ENCODE results near the gene ARHGAP28. TPM values are rescaled to one million over a fixed set of nuclear protein-coding genes. Genes with fewer than 3 reads are reported as not detected.

Gene ARHGAP28
- total and polyA plus RNA-seq, 10 of the 15 experiments (the other 5 are each of a cell fraction or from before 2014, with no cell fraction given): not detected

DNA sequence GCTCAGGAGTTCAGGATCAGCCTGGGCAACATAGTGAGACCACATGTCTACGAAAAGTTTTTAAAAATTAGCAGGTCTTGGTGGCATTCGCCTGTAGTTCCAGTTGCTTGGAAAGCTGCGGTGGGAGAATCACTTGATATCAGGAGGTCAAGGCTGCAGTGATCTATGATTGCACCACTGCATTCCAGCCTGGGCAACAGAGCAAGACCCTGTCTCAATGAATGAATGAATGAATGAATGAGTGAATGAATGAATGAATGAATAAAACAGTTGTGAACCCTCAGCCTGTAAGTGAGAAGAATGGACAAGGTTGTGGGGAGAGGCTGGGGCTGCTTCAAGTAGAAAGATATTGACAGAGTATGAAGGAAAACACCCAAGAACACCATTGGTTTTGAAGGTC is 48.0 kb downstream of the ARHGAP28 start:
- Histone ChIP-seq H3K27me3 (replicated peaks in 1 of 2; ENCODE audit: control insufficient read depth in 2 of 2, insufficient read depth in 2 of 2, low read length in 1 of 2) (no peaks in the 10 kb centered on the region), H3K9ac (ENCODE audit: control insufficient read depth, insufficient read depth, low read length) (no peak overlapping the region), H2AFZ (ENCODE audit: control insufficient read depth, low read depth, low read length) (no peak overlapping the region), H3K9me3 (replicated peaks; ENCODE audit: control insufficient read depth, insufficient read depth, low read length) (no peaks in the 10 kb centered on the region), H3K4me3 (no peak overlapping the region), H3K27ac (ENCODE audit: control insufficient read depth, insufficient read depth) (no peak overlapping the region), H3K79me2 (ENCODE audit: control insufficient read depth, insufficient read depth, low read length) (no peaks in the 10 kb centered on the region), H3K4me1 (ENCODE audit: control insufficient read depth, insufficient read depth, low read length) (no peaks in the 10 kb centered on the region), H3K4me2 (ENCODE audit: control insufficient read depth, insufficient read depth) (no peak overlapping the region), H4K20me1 (ENCODE audit: control insufficient read depth, insufficient read depth) (no peaks in the 10 kb centered on the region), H3K36me3 (ENCODE audit: control insufficient read depth in 2 of 2, insufficient read depth in 2 of 2, low read length in 1 of 2) (no peaks in the 10 kb centered on the region)
- 46% methylated on average over 3 of the region's 3 CpGs for WGBS (ENCODE audit: insufficient coverage, insufficient replicate concordance, low lambda C conversion rate, missing lambda C conversion rate)
- no TSS peak for BruUV-seq (replicated peaks)
- FAIRE-seq (no peak), ATAC-seq (no peak), DNase-seq (ENCODE audit: low read depth, low spot score) (no peak)
- in situ Hi-C loops (cut with MboI): no loop called here
- TF ChIP-seq SUPT20H (IDR thresholded peaks at IDR 0.05; ENCODE audit: borderline replicate concordance, control insufficient read depth, low read depth, low read length): no peak
- TF ChIP-seq, protein P1, sequence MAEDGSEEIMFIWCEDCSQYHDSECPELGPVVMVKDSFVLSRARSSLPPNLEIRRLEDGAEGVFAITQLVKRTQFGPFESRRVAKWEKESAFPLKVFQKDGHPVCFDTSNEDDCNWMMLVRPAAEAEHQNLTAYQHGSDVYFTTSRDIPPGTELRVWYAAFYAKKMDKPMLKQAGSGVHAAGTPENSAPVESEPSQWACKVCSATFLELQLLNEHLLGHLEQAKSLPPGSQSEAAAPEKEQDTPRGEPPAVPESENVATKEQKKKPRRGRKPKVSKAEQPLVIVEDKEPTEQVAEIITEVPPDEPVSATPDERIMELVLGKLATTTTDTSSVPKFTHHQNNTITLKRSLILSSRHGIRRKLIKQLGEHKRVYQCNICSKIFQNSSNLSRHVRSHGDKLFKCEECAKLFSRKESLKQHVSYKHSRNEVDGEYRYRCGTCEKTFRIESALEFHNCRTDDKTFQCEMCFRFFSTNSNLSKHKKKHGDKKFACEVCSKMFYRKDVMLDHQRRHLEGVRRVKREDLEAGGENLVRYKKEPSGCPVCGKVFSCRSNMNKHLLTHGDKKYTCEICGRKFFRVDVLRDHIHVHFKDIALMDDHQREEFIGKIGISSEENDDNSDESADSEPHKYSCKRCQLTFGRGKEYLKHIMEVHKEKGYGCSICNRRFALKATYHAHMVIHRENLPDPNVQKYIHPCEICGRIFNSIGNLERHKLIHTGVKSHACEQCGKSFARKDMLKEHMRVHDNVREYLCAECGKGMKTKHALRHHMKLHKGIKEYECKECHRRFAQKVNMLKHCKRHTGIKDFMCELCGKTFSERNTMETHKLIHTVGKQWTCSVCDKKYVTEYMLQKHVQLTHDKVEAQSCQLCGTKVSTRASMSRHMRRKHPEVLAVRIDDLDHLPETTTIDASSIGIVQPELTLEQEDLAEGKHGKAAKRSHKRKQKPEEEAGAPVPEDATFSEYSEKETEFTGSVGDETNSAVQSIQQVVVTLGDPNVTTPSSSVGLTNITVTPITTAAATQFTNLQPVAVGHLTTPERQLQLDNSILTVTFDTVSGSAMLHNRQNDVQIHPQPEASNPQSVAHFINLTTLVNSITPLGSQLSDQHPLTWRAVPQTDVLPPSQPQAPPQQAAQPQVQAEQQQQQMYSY (CRISPR knock-in tag; IDR thresholded peaks at IDR 0.05): no peak
- CTCF ChIA-PET: no interaction called here
- POLR2A ChIA-PET: no interaction called here
- RAD21 ChIA-PET (ENCODE audit: unreplicated experiment): no interaction called here
- SMC1A ChIA-PET (ENCODE audit: uncharacterized antibody, unreplicated experiment): no interaction called here
- intact Hi-C loops (cut with micrococcal nuclease; ENCODE audit: unreplicated experiment): no loop called here
